DND-41 (cell line): ENCODE data around the gene EXOC4.

Experiments used
- ATAC-seq: fragments of 200-7000 bp; cut with Tn5 transposase; 3 replicates; pipeline ENCODE4 v1.9.1; 2021; ENCODE audit warnings: low read depth; ENCODE audit not compliant: insufficient read depth
- DNase-seq: peaks from one replicate; pipeline ENCODE4 v3.0.0-alpha.2; 2020
- H2AFZ ChIP-seq: 2 replicates; pipeline ENCODE4 v1.6.0; 2012; ENCODE audit warnings: low read depth, low read length
- H3K27ac ChIP-seq: 2 replicates; pipeline ENCODE4 v1.5.1; 2012; ENCODE audit warnings: low read length, inconsistent platforms
- H3K27me3 ChIP-seq: fragments of 200-600 bp; sonication (generic); 2 replicates; pipeline ENCODE4 v1.6.0; 2012; ENCODE audit warnings: low read length, mild to moderate bottlenecking, inconsistent platforms; ENCODE audit not compliant: insufficient read depth, poor library complexity
- H3K36me3 ChIP-seq: 2 replicates; pipeline ENCODE4 v1.5.1; 2012; ENCODE audit warnings: low read length, inconsistent platforms; ENCODE audit not compliant: insufficient read depth
- H3K4me1 ChIP-seq: 2 replicates; pipeline ENCODE4 v1.5.1; 2012; ENCODE audit warnings: mild to moderate bottlenecking, low read length; ENCODE audit not compliant: insufficient read depth
- H3K4me2 ChIP-seq: 2 replicates; pipeline ENCODE4 v1.6.0; 2012; ENCODE audit warnings: mild to moderate bottlenecking, moderate library complexity, low read length, inconsistent platforms; ENCODE audit not compliant: insufficient read depth
- H3K4me3 ChIP-seq, 2 experiments: fragments of 200-600 bp in 1 of 2; shearing (Covaris generic) in 1 of 2; 2 replicates each; pipeline ENCODE4 v1.5.1; 2012 to 2016; ENCODE audit warnings: inconsistent platforms in 2 of 2, low read length in 2 of 2, mild to moderate bottlenecking in 2 of 2, low read depth in 1 of 2, moderate library complexity in 1 of 2
- H3K79me2 ChIP-seq: 2 replicates; pipeline ENCODE4 v1.6.0; 2012; ENCODE audit warnings: low read length, inconsistent platforms; ENCODE audit not compliant: insufficient read depth
- H3K9ac ChIP-seq: 2 replicates; pipeline ENCODE4 v1.6.0; 2012; ENCODE audit warnings: low read depth, mild to moderate bottlenecking, inconsistent platforms, low read length, moderate library complexity
- H3K9me3 ChIP-seq: 2 replicates; pipeline ENCODE4 v1.5.1; 2012; ENCODE audit warnings: low read length, moderate library complexity, mild to moderate bottlenecking, inconsistent platforms; ENCODE audit not compliant: insufficient read depth, severe bottlenecking
- H4K20me1 ChIP-seq: 2 replicates; pipeline ENCODE4 v1.6.0; 2012; ENCODE audit warnings: low read length; ENCODE audit not compliant: insufficient read depth
- EZH2 ChIP-seq: IDR thresholded peaks from 3 replicates; pipeline ENCODE4 v1.6.1; 2012; ENCODE audit warnings: borderline replicate concordance, low read depth, mild to moderate bottlenecking, moderate library complexity, low read length, inconsistent platforms; ENCODE audit not compliant: severe bottlenecking
- TF ChIP-seq, protein P1 (sequence below): IDR thresholded peaks from 2 replicates; pipeline ENCODE4 v1.5.1; 2012; ENCODE audit warnings: borderline replicate concordance, low read length, moderate library complexity, mild to moderate bottlenecking; ENCODE audit not compliant: poor library complexity, severe bottlenecking; ENCODE audit errors: extremely low read depth

The EXOC4 gene

DNA sequence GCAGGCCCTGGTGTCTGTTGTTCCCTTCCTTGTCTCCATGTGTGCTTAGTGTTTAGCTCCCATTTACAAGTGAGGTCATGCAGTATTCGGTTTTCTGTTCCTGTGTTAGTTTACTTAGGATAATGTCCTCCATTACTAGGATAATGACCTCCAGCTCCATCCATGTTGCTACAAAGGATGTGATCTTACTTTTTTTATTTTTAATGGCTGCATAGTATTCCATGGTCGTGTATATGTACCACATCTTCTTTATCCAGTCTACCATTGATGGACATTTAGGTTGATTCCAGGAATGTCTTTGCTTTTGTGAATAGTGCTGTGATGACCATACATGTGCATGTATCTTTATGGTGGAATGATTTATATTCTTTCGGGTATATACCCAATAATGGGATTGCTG lies 333.4 kb downstream of the EXOC4 start:
- no peak overlapping the region for H3K9ac ChIP-seq
- H3K4me1 ChIP-seq = no peaks in the 10 kb centered on the region
- H3K27ac ChIP-seq = no peak overlapping the region
- TF ChIP-seq, protein P1, sequence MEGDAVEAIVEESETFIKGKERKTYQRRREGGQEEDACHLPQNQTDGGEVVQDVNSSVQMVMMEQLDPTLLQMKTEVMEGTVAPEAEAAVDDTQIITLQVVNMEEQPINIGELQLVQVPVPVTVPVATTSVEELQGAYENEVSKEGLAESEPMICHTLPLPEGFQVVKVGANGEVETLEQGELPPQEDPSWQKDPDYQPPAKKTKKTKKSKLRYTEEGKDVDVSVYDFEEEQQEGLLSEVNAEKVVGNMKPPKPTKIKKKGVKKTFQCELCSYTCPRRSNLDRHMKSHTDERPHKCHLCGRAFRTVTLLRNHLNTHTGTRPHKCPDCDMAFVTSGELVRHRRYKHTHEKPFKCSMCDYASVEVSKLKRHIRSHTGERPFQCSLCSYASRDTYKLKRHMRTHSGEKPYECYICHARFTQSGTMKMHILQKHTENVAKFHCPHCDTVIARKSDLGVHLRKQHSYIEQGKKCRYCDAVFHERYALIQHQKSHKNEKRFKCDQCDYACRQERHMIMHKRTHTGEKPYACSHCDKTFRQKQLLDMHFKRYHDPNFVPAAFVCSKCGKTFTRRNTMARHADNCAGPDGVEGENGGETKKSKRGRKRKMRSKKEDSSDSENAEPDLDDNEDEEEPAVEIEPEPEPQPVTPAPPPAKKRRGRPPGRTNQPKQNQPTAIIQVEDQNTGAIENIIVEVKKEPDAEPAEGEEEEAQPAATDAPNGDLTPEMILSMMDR = no peak
- TF ChIP-seq EZH2 = no peak
- H3K36me3 ChIP-seq = no peaks in the 10 kb centered on the region
- no peak overlapping the region for H3K4me2 ChIP-seq
- H3K79me2 ChIP-seq = no peaks in the 10 kb centered on the region
- H4K20me1 ChIP-seq = no peaks in the 10 kb centered on the region
- ATAC-seq (no peak), DNase-seq (no peak)
- H3K4me3 ChIP-seq = no peak overlapping the region
- no peaks in the 10 kb centered on the region for H3K27me3 ChIP-seq
- H3K9me3 ChIP-seq = no peaks in the 10 kb centered on the region
- no peak overlapping the region for H2AFZ ChIP-seq

DNA sequence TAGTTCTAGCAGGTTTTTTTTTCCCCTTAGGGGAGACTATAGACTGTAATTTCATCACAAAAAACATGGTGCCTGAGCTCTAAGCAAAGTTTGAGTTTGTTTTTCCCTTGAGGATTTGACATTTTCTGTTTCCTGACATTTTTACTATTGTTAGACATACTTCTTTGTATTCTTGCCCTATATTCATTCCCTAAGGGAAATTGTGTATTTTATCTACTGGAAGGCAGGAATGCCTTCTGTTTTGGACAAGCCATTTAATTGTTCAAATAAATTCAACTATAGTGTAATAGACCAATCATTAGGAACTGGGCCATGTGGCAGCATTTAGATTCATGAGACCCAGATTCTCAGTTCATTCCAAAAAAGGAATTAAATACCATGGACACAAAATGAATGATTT lies 335.0 kb downstream of the EXOC4 start:
- Histone ChIP-seq H2AFZ (no peak overlapping the region), H3K27me3 (no peaks in the 10 kb centered on the region), H3K9me3 (no peaks in the 10 kb centered on the region), H3K4me1 (no peaks in the 10 kb centered on the region), H3K36me3 (no peaks in the 10 kb centered on the region), H3K4me2 (no peak overlapping the region), H3K79me2 (no peaks in the 10 kb centered on the region), H3K9ac (no peak overlapping the region), H3K27ac (no peak overlapping the region), H4K20me1 (no peaks in the 10 kb centered on the region), H3K4me3 (no peak overlapping the region)
- no peak for DNase-seq
- TF ChIP-seq, protein P1 = no peak
- TF ChIP-seq EZH2 = no peak
- no peak for ATAC-seq

DNA sequence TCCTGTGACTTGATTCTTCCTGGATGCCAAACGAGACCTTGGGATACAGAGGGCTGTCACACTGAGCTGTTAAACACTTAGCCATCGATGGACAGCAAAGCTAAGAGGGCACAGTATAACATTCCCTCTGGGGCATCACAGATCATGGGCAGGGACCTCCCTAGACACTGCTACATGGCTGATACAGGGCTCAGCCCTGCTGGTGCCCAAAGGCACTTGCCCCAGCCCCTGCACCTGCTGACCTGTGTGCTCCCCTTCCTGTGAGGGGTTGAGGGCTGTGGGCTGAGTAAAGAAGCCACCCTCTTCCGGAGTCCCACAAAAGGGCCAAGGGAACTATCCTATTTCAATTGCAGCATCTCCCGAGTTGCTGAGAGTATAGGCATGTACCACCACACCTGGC lies 337.9 kb downstream of the EXOC4 start:
- no peaks in the 10 kb centered on the region for H3K27me3 ChIP-seq
- no peak for TF ChIP-seq EZH2
- TF ChIP-seq, protein P1 = no peak
- no peak for ATAC-seq
- DNase-seq = no peak
- H3K36me3 ChIP-seq = no peaks in the 10 kb centered on the region
- H3K27ac ChIP-seq = no peak overlapping the region
- no peaks in the 10 kb centered on the region for H3K4me1 ChIP-seq
- no peak overlapping the region for H3K9ac ChIP-seq
- no peaks in the 10 kb centered on the region for H4K20me1 ChIP-seq
- no peak overlapping the region for H2AFZ ChIP-seq
- H3K79me2 ChIP-seq = no peaks in the 10 kb centered on the region
- H3K4me3 ChIP-seq = no peak overlapping the region
- H3K9me3 ChIP-seq = no peaks in the 10 kb centered on the region
- no peak overlapping the region for H3K4me2 ChIP-seq

DNA sequence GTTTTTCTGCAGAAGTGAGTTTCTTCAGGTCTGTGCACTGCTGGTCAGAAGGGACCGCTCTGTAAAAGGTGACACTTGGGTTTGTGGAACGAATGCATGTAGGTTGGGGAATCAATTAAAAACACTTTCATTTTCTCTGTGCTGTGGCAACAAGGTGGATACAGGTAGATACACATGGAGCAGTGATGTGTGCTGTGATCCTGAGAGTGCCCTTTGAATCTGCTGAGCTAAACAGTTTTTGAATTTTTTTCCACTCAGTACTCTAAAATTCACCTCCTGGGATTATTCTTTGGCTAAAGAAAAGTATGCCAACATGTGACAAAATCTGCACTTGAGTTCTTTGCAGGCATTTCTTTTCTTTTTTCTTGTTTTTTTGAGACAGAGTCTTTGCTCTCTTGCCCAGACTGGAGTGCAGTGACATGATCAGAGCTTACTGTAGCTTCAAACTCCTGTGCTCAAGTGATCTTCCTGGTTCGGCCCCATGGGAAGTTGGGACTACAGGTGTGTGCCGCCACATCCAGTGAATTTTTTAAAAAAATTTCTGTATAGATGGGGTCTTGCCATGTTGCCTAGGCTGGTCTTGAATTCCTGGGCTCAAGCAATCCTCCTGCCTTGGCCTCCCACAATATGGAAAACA lies 338.9 kb downstream of the EXOC4 start:
- no peak overlapping the region for H3K9ac ChIP-seq
- H2AFZ ChIP-seq = no peak overlapping the region
- DNase-seq (no peak), ATAC-seq (no peak)
- H3K9me3 ChIP-seq = no peaks in the 10 kb centered on the region
- H3K27me3 ChIP-seq = no peaks in the 10 kb centered on the region
- no peaks in the 10 kb centered on the region for H4K20me1 ChIP-seq
- H3K4me2 ChIP-seq = no peak overlapping the region
- no peak overlapping the region for H3K4me3 ChIP-seq
- TF ChIP-seq, protein P1 = no peak
- TF ChIP-seq EZH2 = no peak
- no peak overlapping the region for H3K27ac ChIP-seq
- H3K79me2 ChIP-seq = no peaks in the 10 kb centered on the region
- no peaks in the 10 kb centered on the region for H3K4me1 ChIP-seq
- H3K36me3 ChIP-seq = no peaks in the 10 kb centered on the region
